HG02981 (cell line): ENCODE data around the gene REELD1.

Source experiments
- ATAC-seq: cut with Tn5 transposase; IDR thresholded peaks from one replicate; pipeline ENCODE4 v1.9.1; 2021; ENCODE audit warnings: mild to moderate bottlenecking, moderate library complexity; ENCODE audit not compliant: unreplicated experiment

REELD1 gene

DNA sequence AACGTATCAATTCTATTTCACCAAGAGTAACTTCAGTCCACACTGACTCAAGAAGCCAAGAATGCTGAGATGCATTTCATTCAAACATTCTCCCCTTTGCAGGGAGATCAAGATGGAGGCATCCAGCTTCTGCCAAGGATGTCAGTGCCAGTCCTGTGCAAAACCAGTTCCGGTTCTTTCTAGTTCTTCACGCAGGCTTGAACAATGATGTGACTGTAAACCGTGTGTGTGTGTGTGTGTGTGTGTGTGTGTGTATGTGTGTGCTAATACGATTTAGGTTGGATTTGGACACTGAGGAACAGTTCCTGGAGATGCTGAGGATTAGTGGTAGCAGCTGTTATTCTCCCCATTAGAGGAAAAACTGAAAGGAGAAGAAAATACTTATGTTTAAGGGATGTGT lies at the start of gene REELD1:
Gene REELD1 (plus strand): TSS at position 301 of the 400 bp plus-strand sequence. CDS start 2,415 bp downstream, outside the sequence.
- ATAC-seq: no peak

DNA sequence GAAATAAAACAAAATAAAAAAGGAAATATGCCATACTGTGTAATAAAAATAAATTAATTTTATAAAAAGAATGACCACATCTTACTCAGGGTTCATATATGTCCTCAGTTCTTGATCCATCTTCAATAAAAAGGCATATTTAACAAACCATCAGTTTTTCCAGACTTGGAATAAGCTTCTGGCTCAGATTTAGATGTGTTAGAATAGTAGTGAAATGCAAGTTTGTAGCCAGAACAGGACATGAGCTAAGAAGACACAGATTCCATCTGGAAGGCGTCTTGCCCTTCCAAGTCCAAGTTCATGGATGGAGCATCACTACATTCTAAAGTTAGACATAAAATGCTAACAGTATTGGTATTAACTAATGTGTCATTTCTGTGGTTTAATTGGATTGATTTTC lies 49.1 kb upstream of the REELD1 start:
- ATAC-seq: no peak

DNA sequence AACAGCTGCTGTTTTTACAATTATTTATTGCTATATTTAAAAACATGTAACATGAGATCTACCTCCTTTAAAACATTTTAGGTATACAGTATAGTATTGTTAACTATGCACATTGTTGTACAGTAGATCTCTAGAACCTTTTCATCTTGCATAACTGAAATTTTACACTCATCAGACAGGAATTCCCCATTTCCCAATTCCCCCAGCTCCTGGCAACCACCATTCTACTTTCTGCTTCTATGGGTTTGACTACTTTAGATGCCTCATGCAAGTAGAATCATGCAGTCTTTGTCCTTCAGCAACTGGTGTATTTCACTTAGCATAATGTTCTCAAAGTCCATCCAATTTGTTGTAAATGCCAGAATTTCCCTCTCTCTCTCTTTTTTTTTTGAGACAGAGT lies 48.5 kb upstream of the REELD1 start:
- ATAC-seq: no peak

DNA sequence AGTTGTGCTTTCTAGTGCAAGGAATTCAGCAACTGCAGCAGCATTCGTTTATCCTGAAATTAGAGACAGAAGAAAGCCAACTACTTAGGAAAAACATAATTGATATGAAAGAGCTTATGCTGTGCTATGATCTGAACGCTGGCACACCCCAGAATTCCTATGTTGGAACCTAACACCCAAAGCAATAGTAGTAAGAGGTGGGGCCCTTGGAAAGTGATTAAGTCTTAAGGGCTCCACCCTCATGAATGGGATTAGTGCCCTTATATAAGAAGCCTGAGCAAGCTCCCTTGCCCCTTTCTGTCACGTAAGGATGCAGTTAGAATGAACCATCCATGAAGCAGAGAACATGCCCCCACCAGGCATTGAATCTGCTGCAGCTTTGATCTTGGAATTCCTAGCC lies 44.2 kb upstream of the REELD1 start:
- no peak for ATAC-seq

DNA sequence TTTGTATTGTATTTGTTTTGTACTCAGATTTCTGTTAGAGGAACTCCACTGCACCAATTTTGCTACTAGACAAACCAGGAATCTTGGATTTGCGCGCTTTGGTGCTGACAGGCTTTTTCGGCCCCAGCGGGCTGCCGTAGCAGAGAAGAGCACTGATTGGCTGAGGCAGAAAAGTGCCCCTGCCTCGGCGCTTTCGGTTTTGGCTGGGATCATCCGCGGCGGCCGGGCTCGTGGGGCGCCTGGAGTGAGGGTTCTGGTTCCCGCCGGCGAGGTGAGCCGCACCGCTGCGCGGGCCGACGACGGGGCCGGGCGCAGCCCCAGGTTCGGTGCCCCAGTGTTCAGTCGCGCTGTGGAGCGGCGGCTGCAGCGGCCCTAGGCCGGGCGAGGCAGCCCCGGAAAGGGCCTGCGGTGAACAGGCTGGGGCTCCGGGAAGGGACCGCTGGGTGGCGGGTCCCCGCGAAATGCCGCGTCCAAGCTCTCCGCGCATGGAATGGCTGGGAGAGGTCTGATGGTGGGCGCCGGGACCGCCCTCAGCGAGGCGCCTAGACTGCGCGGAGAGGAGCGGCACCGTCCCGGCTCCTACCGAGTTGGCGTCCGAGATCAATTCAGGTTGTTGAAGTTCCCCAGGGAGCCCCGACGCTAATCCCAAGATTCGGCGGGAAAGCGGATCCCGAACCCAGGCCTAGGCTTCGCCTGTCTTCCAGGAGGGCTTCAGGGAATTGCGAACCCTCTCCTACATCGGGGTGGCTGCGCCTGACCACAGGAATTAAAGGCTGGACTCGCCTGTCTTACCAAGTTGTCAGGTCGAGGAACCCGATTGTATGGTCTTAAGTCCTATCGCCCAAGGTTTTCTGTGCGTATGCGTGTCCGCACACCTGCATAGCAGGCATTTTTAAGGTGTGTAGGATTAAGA lies 38.5 kb upstream of the REELD1 start, which contains the start of gene LSM6:
Gene LSM6 (plus strand): TSS at position 178 of the 913 bp plus-strand sequence. CDS start 7,204 bp downstream, outside the sequence.
- peak; percentile 89 for ATAC-seq

DNA sequence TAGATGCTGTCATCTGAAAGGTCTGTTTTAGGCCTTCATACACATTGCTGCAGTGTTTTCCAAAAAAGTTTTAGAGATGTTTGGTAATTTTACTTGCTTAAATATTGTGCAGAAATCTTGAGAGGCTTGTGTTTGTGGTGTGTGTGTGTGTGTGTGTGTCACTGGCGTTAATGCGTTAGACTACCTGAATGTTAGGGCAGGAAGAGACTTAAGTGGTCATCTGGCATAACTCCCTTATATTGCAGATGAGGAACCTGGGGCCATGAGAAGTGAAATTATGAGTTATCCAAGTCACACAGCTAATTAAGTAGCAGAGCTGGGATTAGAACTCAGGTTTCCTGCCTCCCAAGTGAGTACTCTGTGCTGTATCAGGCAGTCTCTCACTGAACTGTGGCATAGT lies 37.4 kb upstream of the REELD1 start:
- ATAC-seq: no peak

DNA sequence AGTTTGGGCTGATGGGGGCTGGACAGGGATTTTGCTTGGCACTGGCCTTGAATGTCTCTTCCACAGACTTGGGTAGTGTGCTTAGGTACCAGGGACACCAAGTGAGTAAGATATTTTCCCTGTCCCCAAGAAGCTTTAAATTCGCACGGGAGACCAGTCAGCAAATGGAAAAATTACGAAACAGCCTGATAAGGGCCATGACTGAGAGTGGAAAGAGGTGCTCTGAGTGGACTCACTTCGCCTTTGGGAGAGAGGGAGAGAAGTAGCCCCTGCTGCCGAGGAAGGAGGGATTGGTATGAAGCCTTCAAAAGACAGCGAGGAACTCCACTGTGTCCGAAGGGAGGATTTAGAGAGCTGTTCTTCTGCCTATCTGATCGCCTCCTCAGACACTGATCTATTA lies 36.2 kb upstream of the REELD1 start:
- ATAC-seq: no peak

DNA sequence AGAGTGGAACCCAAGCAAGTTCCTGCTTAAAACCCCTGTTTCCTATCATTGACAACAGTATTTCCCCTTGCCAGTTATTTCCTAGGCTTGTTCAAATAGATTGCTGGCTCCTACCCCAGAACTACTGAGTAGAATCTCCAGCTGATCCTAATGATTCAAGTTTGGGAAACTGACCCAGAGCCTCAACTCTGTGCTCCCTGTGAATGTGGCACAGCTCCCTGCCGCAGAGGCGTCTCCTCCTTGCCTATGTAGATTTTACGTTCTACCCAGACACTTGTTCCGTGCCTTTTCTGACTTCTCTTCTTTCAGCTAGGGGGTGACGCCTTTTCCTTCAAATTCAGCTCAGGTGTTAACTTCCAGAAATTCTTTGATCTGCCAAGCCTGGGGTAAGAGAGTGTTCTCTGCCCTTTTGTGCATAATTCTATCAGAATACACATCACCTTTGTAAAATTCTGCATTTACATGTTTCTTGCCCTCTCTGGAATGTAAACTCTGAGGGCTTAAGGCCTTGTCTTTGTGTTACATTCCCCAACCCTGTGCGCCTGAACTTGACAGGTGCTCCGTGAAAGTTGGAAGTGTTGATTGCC lies 34.5 kb upstream of the REELD1 start:
- no peak for ATAC-seq

DNA sequence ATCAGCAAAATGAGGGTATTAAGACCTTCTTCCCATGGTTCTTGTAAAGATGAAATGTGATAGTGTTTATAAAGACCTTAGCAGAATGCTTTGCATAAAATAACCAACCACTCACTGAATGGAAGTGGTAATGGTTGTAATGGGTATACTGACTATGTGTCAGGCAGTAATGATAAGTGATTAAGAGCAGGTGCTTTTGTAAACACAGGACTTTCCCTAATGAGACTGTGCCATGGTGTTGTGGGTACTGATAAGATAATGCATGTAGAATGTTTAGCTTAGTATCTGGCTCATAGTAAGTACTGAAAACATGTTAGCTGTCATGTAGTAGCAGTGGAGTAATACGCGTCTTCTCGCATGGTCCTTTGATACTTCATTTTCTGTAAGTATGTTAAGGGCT lies 31.9 kb upstream of the REELD1 start:
- peak; percentile 57 for ATAC-seq

DNA sequence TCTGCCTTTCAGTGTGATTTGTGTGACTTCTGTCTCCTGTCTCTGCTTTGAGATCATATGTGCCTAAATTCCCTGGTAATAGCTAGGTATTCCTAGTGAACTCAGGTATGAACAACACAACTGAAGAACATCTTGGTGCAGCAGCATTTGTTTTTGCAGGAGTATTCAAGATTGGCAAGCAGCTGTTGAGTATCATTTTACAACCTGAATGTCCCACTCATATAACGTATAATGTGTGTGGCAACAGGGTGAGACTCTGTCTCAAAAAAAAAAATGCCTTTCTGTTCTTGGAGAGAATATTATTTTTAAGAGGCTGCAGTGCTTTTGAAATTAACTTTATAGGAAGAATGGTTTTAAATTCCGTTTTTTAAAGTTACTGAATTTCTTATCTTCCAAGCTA lies 31.1 kb upstream of the REELD1 start:
- no peak for ATAC-seq

DNA sequence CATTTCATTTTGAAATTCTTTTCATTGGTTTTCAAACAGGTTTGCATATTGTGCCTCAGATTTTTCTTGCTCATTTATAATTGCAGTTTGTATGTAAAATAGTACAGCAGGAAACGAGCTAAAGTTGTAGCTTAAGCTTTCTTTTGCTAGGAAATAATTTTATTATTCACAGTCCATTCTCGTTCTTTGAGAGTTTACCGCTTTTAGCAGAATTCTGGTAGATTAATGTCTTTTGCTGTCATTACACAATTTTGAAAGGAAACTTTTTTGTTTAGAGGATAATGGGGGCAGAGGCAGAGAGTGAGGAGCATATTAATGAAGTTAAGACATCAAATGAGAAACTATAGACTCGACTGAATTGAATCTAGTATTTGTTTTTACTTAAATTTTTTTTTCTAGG lies 28.3 kb upstream of the REELD1 start:
- no peak for ATAC-seq

DNA sequence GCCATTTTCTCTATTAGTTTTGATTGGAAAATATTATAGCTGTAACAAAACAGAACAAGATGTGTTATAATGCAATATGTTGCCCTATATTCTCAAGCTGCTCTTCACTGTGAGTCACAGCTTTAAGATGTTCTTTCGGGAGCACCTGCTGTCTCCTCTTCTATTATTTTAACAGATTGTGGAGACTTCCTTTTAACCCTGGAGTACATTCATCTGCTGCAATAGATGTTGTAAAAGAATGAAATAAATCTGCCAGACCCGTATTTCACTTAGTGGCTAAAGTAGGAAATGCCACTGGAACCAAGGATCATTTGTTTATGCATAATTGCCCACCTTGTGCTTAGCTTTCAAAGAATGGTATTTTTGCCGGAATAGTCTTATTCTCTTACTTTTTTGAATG lies 27.7 kb upstream of the REELD1 start:
- ATAC-seq: no peak

DNA sequence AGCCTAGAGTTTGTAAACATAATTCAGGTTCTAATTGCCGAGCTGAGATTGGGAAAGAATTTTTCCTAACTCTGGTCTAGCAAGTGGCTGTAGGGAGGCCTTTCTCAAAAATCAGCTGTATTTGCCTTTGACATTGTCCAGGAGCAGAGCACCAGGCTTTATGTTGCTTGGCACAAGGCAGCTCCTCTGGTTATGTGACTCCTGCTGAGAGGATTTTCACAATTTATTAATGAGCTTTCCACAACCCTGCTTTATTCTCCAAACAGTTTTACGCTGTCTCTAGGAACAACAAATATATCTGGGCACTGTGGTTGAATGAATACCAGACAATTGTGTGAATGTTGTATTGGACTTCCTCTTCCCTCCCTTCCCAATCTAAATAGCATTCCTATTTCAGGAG lies 23.9 kb upstream of the REELD1 start:
- no peak for ATAC-seq

DNA sequence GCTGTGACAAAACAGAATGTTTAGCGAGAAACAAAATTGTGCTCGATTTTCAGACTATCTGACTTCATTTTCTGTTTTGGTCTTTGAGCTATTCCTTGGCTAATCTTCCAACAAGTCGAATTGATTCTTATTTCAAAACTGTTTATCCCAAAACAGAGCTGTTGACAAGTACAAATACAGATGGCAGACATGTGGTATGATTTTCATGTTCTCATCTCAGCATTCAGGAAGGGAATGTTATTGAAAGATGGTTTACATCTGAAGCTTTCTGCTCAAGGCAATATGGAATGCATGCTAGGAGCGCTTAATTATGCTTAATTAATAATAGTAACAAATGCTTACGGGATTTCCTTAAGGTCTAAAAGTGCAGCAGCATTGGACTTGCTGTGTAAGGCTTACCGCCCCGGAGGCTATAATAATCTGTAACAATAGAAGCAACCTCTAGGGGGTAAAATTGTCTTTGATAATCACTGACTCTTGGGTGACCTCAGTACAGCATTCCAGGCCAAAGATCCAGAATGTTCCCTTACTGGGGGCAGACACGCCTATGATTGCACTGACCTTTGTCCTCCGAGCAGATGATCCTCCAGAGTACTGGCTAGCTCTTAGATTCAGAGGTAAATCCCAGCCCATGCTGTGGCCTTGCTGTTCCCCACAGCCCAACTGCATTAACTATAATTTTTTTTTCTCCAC lies 22.4 kb upstream of the REELD1 start:
- ATAC-seq: no peak

DNA sequence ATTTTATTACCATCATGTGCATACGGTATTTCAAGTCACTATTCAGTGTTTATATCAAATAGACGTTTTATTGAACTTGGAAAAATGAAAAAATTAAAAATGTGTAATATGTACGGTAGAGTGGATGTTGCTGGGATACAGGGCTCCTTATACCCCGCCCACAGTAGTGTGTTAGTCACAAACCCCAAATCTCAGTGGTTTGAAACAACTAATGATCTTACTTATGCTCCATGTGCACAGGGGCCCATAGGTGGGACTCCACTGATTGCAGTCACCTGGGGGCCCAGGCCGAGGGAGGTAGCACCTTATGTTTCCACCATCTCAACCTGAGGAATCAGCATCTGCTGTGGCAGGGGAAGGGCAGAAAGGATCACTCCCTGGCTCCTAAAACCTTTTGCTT lies 20.7 kb upstream of the REELD1 start:
- no peak for ATAC-seq

DNA sequence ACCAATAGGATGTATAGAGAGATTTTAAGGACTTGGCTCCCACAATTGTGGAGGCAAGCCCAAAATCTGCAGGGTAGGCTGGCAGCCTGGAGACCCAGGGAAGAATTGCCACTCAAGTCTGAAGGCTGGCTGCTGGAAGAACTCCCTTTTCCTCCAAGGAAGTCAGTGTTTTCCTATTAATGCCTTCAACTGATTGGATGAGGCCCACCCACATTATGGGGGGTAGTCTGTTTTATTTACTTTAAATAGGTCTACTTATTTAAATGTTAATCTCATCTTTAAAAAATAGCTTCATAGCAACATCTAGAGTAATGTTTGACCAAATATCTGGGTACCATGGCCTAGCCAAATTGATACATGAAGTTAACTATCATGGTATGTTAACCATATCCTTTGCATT lies 20.1 kb upstream of the REELD1 start:
- no peak for ATAC-seq

DNA sequence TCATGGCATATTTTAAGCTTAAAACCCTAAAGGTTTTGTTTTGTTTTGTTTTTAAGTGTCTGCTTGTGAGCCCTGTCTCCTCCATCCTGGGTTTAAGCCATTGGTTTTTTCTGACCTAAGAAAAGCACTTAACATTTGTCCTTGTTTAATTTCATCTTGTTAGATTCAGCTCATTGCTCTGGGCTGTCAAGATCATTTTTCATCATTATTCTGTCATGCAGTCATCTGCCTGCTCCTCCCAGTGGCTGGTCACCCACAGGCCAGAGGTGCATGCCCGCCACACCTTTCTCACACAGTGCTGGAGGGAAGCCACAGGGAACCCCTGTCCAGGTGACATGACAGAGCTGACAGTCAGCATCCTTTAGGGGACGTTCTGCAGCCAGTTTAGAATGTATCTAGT lies 11.7 kb upstream of the REELD1 start:
- ATAC-seq: no peak

DNA sequence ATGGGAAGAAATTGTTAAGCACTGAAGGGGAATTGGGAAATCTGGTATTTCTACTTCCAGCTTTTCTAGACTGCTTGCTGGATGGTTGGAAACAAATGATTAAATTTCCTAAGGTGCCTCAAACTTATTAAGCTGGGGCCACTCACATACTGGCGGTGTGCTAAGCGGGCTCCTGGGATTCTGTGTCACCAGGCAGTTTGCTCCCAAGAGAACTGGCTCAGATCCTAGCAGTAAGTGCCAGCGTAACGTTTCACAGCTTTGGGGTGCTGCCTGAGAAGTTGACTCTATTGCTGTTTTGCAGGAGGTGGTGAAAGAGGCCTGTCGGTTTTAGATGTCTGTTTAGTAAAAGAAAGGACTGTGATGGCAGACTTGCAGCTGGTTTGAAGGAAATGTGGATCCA lies 6.9 kb upstream of the REELD1 start:
- ATAC-seq: no peak

DNA sequence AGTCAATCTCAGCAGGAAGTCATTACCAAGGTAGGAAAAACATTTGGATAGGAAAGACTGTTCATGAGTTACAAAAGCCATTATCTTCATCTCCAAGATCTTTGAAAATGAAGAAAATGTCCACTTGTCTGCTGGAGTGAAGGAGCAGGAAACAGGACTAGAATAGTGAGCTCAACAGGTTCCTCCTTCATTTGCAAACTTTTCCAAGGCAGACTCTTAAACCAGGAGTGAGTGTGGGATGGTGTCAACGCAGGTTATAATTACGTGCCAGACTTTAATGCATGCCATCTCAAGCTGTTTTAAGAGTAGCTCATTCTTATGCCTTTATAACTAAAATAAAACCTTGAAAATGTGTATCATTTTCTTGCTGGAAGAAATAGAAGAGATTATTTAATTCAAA lies 3.4 kb upstream of the REELD1 start:
- ATAC-seq: no peak

DNA sequence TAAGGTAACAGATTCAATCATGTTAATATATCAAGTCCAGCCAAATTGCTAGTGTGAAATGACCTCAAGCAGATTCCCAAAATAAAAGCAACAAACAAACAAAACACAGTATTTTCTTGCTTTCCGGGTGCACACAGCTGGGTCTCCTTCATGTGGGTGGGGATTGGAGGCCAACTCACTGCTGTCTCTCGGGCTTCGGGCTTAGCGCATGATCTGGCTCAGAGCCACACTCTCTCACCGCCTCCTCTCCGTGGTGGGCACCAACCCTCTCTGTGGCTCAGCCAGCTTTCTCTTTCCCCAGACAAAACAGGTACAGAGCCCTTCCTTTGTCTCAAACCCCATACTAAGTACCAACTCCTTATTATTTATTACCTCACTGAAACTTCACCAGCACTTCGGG lies 2.9 kb upstream of the REELD1 start:
- ATAC-seq: no peak

DNA sequence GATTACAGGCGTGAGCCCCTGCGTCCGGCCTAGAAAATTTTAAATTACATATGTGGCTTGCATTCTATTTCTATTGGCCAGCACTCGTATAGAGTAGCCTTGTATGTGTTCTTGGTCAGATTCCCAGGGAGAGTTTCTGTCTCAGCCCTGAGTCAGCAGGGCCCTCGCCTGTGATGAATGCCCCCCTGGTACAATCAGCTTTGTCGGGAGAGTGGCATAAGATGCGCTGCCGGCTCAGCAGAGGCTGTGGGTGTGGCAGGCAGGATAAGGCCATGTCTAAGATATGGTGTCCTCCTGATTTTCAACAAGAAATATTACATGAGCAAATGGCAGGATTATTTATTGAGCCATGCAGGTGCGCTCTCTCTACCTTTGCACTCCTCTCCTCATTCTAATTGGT lies 1.6 kb upstream of the REELD1 start:
- no peak for ATAC-seq

DNA sequence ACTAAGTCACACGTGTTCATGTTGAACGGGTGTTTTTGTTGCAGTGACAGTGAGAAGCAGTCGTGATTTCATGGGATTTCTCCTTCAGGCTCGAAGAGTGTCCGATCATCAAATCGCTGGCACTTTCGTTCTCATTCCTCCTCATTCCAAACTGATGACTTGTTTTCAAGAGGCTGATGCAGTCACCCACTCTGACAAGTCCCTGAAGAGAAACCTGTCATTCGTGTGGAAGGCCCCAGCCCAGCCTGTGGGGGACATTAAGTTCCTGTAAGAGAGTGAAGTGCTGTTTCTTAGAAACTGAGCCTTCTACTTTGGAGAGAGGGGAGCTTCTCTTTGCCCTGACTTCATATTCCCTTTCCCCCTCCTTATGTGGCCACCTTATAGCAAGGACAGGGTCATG lies 8.0 kb downstream of the REELD1 start:
- no peak for ATAC-seq
